NK-92 (cell line): ENCODE results near the gene TTBK1.

Source experiments
- DNase-seq: peaks from one replicate; lab custom pipeline; 2025; ENCODE audit not compliant: unreplicated experiment; lab: John Stamatoyannopoulos, UW

The TTBK1 gene

GRCh38 chr6:43254138-43254817 lies 11.0 kb downstream of the TTBK1 start:
- no peak for DNase-seq

GRCh38 chr6:43254846-43255245 lies 11.6 kb downstream of the TTBK1 start:
- DNase-seq = no peak

- DNase-seq = no peak
These were observed 12.2 kb downstream of the TTBK1 start for GRCh38 chr6:43255408-43256054.

- DNase-seq = no peak
These were observed 13.5 kb downstream of the TTBK1 start for GRCh38 chr6:43256670-43257366.

- no peak for DNase-seq
These were observed 14.3 kb downstream of the TTBK1 start for GRCh38 chr6:43257367-43258145.

- DNase-seq = no peak
These were observed 14.9 kb downstream of the TTBK1 start for GRCh38 chr6:43258180-43258579.

- DNase-seq = no peak
These were observed 15.8 kb downstream of the TTBK1 start for GRCh38 chr6:43258807-43259686.

- DNase-seq = no peak
These were observed 17.5 kb downstream of the TTBK1 start for GRCh38 chr6:43260791-43261190.

GRCh38 chr6:43261198-43261597 lies 17.9 kb downstream of the TTBK1 start:
- DNase-seq = no peak

GRCh38 chr6:43262000-43262779 lies 18.9 kb downstream of the TTBK1 start:
- no peak for DNase-seq

- no peak for DNase-seq
These were observed 19.6 kb downstream of the TTBK1 start for GRCh38 chr6:43262780-43263313.

GRCh38 chr6:43263314-43264178 lies 20.3 kb downstream of the TTBK1 start:
- no peak for DNase-seq

- DNase-seq = no peak
These were observed 21.4 kb downstream of the TTBK1 start for GRCh38 chr6:43264599-43265145.

GRCh38 chr6:43265564-43265963 lies 22.3 kb downstream of the TTBK1 start:
- DNase-seq = no peak

- no peak for DNase-seq
These were observed 24.5 kb downstream of the TTBK1 start for GRCh38 chr6:43267619-43268354.

- DNase-seq = no peak
These were observed 25.0 kb downstream of the TTBK1 start for GRCh38 chr6:43268355-43268700.

- DNase-seq = no peak
These were observed 25.5 kb downstream of the TTBK1 start for GRCh38 chr6:43268782-43269272.
